Measurements from ENCODE around the gene ABRACL. TPM values are rescaled to one million over a fixed set of nuclear protein-coding genes. Genes with fewer than 3 reads are reported as not detected.

ABRACL gene
- total and polyA plus RNA-seq, 2 of the 8 experiments (the other 6 are each of a cell fraction or from before 2014, with no cell fraction given) = 103 to 167 TPM

DNA sequence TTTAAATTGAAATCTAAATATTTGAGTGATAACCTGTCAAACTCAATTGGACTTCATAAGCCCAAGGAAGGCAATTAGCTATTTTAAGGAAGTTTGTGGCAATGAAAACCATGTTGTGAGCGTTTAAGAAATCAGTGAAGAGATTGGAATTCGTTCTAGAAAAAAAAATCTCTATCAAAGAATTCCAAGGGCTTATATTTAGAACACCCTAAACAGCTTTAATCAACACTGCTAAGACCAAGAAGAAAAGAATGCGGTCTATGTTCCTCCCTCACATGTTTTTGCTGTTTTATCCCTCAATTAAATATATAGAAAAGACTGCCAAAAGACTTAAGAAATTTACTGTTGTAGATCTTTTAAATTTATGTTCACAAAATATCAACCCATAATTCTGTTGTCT is 16.6 kb upstream of the ABRACL start (continued):
- TF ChIP-seq BRCA1 (IDR thresholded peaks at IDR 0.05; ENCODE audit: low read depth, low read length) = no peak
- no peak for TF ChIP-seq MAFK (IDR thresholded peaks at IDR 0.05; ENCODE audit: low read depth, low read length)
